ENCODE data around the gene KDM8.
A peak's percentile ranks its signal among the peaks of the same experiment; 100 is the strongest.

KDM8 gene

GRCh38 chr16:27203507-27204311 is at the start of gene KDM8:
Gene KDM8 (plus strand): TSS chr16:27203526. CDS start chr16:27210124, 6,598 bp downstream.
- peak; percentile 92 for DNase-seq

- DNase-seq: no peak
Observed at GRCh38 chr16:27154705-27155521, 48.4 kb upstream of the KDM8 start.

GRCh38 chr16:27156579-27156978 is 46.7 kb upstream of the KDM8 start:
- no peak for DNase-seq

GRCh38 chr16:27161398-27161797 is 41.9 kb upstream of the KDM8 start:
- no peak for DNase-seq

GRCh38 chr16:27164352-27164751 is 39.0 kb upstream of the KDM8 start:
- no peak for DNase-seq

- DNase-seq: no peak
Observed at GRCh38 chr16:27165576-27165975, 37.8 kb upstream of the KDM8 start.

- no peak for DNase-seq
Observed at GRCh38 chr16:27168790-27169189, 34.5 kb upstream of the KDM8 start.

- DNase-seq: no peak
Observed at GRCh38 chr16:27169511-27170071, 33.7 kb upstream of the KDM8 start.

GRCh38 chr16:27171584-27171983 is 31.7 kb upstream of the KDM8 start:
- DNase-seq: no peak

- DNase-seq: no peak
Observed at GRCh38 chr16:27174007-27174406, 29.3 kb upstream of the KDM8 start.

- no peak for DNase-seq
Observed at GRCh38 chr16:27174798-27175197, 28.5 kb upstream of the KDM8 start.

- DNase-seq: no peak
Observed at GRCh38 chr16:27175888-27176287, 27.4 kb upstream of the KDM8 start.

- no peak for DNase-seq
Observed at GRCh38 chr16:27177031-27177774, 26.1 kb upstream of the KDM8 start.

- no peak for DNase-seq
Observed at GRCh38 chr16:27179500-27180072, 23.7 kb upstream of the KDM8 start.

GRCh38 chr16:27181019-27181790 is 22.1 kb upstream of the KDM8 start:
- no peak for DNase-seq

GRCh38 chr16:27182906-27183405 is 20.4 kb upstream of the KDM8 start:
- no peak for DNase-seq

GRCh38 chr16:27185776-27186130 is 17.6 kb upstream of the KDM8 start:
- DNase-seq: no peak

- no peak for DNase-seq
Observed at GRCh38 chr16:27188633-27189032, 14.7 kb upstream of the KDM8 start.

- no peak for DNase-seq
Observed at GRCh38 chr16:27189335-27189972, 13.9 kb upstream of the KDM8 start.

- DNase-seq: no peak
Observed at GRCh38 chr16:27190316-27190871, 12.9 kb upstream of the KDM8 start.

- DNase-seq: no peak
Observed at GRCh38 chr16:27191352-27191924, 11.9 kb upstream of the KDM8 start.

Data from NCI-H1417 treated with DMSO at 0.1 percent for 48 hours (cell line).